HG02840 (cell line): Measurements from ENCODE around the gene FAM124A.
"Not testable (repeated sequence)": the region's sequence is repeated elsewhere in the genome, so short reads cannot be mapped to it uniquely, and the experiment has no call there.

Experiments used
- ATAC-seq: cut with Tn5 transposase; IDR thresholded peaks from one replicate; pipeline ENCODE4 v1.9.1; 2021; ENCODE audit warnings: mild to moderate bottlenecking, moderate library complexity, moderate number of reproducible peaks; ENCODE audit not compliant: unreplicated experiment, low FRiP score

The FAM124A gene

DNA sequence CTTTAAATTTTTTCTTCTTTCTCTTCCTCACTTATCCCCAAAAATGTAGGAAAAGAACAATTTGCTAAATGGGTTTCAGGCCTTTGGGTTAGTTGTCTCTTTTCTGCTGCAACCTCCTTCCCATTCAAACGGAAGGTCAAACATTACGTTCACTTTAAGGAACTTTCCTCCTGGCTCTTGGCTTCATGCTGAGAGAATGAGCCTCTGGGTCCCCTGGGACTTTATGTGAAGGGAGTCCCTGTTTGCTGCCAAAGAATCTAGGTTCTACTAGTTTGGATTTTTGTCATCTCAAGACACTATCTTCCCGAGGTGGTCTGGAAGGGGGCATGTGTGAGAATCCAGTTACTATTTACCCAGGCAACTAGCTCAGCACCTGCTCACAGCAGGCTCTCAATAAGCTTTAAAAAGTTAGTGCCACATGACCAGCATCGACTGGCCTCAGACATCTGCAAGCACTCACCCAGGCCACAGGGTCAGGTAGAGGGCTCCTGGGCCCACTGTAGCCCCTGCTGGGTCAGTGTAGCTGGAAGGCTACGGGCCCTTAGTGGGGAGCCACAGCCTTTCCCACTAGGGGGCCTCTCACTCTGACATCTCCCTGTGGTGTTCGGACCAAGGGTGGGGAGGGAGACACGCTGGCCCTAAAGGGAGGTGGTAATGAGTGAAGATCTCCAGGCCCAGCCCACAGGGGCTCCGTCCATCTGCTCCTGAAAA lies 40.5 kb downstream of the FAM124A start:
- no peak for ATAC-seq

DNA sequence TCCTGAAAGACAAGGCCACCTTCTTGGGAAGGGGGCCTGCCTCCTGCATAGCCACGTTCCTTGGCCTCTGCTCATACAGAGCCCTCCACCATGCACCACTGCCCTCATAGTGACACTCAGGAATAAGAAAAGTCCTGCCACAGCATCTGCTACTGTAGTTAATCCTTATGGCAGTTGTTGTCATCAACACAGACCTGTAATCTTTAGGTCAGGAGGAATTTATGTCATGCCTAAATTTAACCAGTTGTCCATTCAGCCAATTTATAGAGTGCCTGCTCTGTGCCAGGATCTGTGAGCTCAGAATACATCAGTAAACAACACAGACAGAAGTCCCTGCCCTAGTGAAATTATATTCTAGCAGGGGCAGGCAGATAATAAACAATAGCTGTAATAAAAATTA lies 44.4 kb downstream of the FAM124A start:
- no peak for ATAC-seq

DNA sequence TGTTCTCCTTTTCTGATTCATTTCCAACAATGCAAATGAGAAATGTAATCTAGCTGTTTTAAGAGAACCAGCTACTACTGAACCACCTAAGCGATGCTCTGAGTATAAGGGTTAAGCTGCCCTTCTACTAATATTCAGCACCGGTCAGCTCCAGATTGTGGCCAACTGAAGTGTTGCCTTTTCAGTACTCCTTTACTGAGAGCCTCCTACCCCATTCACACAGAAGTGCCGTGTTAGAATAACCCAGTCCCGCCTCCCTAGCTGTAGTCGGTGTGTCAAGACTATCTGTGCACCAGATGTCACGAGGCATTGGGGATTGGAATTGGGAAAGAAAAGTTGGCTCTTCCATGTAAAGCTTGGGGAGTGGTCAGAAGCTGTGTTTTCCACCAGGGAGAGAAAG lies 45.4 kb downstream of the FAM124A start:
- no peak for ATAC-seq

DNA sequence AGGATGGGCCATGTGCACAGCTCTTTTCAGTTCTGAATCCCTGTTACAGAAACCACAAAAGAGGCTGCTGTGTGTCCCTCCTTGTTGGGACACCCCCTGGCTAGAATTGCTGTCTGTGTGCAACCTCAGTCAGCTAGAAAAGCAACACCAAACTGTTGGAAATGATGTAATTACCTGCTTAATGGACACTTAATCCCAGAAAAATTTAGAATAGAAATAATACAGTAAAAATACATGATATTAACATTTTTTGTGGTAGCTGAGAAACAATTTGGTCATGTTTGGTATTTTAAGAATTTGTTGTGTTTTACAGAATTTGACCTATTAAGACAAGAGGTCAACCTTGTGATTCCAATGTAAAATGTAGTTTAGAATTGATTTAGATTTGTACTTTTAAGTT lies 46.8 kb downstream of the FAM124A start:
- ATAC-seq: no peak

DNA sequence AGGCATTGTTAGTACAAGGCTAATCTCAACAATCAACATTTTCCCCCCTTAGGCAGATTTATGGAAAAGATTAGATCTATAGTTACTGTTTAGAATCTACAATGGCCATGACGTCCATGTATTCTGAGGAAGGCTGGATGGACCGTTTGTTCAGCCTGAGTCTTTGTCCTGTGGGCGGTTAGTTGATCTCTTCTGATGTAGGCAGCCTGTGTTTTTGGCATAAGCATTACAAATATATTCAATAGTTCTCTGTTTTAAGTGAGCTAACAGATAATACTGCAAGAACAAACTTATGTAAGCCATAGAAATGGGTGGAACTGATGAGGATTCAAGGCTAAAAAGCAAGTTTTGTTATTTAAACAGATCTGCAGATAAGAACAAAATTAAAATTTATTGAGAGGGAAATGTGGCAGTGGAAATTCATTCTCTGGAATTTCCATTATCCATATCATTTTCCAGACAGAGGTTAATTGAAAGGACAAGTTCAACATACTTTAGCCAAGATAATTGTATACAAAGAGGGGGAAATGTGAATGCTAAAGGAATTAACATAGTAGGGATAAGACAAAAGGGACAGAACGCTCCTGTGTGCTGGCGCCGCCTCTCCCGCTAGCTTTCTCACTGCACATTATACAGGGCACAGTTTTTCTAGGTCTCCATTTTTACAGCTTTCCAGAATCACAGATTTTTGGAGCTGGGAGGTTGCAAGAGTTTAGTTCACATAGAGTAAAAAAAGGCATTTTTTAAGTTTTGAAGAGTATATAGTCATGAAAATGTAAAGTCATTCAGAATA lies 48.6 kb downstream of the FAM124A start:
- no peak for ATAC-seq

DNA sequence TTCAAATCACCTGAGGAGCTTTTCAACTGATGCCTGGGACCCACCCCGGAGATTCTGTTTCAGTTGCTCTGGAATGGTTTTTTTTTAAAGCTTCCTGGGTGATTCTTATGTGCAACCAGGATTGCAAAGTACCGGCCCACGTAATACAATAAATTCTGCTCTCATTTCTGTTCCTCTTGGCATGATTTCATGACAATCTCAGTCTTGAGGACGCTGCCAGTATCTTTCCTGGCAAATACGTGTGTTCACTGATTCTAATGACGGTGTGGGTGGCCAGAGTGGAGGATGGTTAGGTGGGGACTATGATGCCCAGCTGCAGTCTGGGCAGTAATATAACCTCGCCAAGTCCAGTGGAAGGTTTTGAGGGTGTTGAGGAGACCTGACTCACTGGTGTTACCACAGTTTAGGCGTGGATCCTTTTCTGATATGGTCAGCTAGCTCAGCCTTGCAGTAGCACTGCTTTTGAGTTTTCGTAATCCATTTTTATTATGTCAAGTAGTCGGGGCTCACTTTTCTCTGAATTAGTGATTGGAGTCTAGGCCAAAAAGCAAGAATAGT lies 49.4 kb downstream of the FAM124A start:
- ATAC-seq: no peak

DNA sequence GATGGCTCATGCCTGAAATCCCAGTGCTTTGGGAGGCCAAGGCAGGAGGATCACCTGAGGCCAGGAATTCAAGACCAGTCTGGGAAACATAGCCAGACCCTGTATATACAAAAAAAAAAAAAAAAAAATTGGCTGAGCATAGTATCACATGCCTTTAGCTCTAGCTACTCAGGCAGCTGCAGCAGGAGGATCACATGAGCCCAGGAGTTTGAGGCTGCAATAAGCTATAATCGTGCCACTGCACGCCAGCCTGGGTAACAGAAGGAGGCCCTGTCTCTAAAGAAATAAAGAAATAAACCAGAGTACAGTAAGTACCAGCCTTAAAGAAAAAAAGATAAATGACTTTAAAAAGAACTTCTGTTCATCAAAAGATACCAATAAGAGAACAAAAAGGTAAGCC lies 52.9 kb downstream of the FAM124A start:
- ATAC-seq: no peak

DNA sequence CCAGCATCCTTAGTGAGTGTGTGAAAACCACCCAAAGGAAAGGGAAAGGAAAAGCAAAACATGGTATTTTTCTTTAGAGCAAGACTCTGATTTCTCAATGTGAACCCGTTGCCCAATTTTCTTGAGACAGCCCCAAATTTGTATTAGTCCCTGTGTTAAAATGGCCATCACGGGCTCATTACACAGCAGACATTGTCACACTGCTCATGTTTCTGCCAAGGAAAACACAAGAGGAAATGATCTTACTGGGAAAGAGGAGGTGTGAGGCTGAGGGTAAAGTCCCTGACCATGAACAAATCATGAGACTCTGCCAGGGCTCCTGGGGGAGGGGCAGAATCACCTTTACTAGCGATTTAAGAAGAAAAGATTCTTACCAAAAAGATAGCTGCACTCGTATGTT lies 54.4 kb downstream of the FAM124A start:
- no peak for ATAC-seq

DNA sequence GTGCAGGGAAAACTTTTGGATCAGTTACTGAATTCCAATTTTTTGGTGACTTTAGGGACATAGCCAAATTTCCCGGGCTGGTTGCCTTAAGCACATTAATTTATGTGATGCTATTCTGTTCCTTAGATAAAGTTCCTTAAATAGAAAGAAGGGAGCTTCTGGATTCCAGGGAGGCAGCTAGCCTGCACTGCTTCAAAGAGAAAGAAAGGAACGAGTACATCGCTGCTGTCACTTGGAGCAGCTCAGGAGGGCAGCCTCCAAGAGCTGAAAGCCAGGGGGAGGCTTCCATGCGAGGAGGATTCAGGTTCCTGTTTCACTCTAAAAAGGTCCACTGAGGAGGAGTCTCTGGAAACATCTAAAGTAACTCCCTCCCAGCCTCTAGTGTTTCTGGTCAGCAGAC lies 55.7 kb downstream of the FAM124A start:
- ATAC-seq: no peak

DNA sequence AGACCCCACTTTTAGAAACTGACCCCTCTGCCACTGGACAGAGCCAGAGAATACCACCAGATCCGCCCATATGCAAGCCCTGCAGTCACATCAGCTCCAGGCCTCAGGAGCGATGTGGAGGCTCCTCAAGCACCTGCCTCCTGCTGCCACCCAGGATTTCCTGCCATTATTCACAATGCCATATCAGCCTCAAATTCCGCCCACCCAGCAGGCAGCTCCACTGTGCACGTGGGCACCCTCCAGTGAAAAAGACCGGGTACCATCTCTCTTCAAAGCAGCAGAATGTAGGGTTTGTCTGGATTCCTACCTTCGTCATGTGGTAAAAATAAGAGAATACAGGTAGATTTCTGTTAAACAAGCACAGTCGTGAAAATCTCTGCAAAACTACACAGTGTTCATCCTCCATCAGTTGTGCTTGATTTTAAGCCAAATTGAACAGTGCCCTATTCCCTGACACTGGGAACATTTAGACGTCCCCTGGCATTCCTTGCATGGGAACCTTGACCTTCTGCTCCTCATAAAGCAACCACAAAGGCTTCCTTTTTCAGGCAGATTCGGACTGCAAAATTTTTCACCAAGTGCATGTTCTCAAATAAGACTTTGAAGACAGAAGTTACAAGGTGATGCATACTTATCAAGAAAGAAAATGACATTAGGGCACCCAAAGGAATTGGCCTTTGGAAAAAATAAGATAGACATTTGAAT lies 56.4 kb downstream of the FAM124A start:
- ATAC-seq: no peak

DNA sequence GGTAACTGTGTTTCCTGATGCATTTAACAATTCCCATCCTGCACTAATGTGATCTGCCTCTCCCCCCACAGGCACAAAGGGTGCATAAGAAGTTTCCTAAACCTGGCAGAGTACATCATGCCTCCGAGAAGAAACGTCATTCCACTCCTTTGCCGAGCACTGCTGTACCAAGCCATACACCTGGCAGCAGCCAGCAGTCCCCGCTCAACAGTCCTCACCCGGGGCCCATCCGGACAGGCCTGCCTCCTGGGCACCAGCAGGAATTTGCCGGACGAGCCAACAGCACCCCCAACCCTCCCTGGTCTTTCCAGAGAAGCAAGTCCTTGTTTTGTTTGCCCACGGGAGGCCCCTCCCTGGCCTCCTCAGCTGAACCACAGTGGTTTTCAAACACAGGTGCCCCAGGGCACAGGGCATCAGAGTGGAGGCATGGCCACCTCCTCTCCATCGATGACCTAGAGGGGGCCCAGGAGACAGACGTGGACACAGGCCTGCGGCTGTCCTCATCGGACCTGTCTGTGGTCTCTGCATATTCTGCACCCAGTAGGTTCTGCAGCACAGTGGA lies 58.3 kb downstream of the FAM124A start:
- ATAC-seq: no peak

DNA sequence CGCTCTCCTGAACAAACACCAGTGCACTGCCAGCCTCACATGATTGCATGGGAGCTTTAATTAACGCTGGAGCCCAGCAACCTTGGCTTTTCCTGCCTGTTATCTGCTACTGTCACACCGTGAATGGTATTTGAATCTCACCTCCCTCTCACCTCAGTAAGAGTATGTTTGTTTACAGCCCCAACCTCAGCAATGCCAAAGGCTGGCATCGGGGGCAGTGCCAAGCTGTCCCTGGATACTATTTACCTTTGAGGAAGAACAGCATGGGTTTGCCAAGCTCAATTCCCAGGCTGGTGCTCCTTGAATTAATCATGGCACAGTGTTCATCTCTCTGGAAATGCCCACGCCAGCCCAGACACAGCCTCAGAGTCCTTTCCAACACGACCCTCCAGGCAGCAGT lies 60.1 kb downstream of the FAM124A start:
- no peak for ATAC-seq

DNA sequence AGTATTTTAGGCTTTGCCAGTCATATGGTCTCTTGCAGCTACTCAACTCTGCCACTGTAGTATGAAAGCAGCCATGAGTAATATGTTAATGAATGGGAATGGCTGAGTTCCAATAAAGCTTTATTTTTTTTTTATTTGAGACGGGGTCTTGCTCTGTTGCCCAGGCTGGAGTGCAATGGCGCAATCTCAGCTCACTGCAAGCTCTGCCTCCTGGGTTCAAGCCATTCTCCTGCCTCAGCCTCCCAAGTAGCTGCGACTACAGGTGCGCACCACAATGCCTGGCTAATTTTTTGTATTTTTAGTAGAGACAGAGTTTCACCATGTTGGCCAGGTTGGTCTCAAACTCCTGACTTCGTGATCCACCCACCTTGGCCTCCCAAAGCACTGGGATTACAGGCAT lies 60.7 kb downstream of the FAM124A start:
- not testable (repeated sequence) for ATAC-seq

DNA sequence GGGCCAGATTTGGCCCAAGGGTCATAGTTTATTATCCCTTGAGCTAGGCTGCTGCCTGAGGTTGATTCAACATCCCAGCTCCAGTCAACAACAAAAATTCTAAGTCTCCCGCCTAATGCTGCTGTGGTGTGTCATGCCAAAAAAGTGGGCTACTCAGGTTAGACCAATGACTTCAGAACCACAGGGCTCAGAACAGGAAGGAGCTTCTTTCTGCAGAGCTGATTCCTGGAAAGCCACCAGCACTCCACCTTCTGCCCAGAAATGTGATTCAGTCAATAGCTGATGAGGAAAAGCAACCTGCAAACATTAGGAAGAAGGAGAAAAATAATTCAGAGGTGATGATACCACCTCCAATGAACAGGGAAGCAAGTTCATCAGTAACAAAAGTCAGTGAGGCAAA lies 61.2 kb downstream of the FAM124A start:
- no peak for ATAC-seq

DNA sequence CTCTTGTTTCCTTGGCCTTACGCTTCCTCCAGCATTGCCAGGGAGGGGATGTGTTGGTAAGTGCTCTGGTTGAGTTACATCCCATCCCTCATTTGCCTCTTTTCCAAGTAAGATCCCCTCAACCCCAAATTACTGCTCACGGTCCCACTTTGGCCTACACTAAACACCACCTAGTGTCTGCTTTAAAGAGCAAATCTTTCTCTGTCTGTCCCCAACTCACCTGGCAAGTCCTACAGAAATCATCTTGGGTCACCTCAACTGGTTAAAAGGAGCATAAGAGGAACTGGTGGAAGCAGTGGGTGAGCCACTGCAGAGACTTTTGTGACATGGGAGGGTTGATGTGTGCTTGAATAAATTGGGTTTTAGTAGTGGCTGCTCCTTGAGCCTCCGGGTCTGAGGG lies 62.1 kb downstream of the FAM124A start:
- no peak for ATAC-seq

DNA sequence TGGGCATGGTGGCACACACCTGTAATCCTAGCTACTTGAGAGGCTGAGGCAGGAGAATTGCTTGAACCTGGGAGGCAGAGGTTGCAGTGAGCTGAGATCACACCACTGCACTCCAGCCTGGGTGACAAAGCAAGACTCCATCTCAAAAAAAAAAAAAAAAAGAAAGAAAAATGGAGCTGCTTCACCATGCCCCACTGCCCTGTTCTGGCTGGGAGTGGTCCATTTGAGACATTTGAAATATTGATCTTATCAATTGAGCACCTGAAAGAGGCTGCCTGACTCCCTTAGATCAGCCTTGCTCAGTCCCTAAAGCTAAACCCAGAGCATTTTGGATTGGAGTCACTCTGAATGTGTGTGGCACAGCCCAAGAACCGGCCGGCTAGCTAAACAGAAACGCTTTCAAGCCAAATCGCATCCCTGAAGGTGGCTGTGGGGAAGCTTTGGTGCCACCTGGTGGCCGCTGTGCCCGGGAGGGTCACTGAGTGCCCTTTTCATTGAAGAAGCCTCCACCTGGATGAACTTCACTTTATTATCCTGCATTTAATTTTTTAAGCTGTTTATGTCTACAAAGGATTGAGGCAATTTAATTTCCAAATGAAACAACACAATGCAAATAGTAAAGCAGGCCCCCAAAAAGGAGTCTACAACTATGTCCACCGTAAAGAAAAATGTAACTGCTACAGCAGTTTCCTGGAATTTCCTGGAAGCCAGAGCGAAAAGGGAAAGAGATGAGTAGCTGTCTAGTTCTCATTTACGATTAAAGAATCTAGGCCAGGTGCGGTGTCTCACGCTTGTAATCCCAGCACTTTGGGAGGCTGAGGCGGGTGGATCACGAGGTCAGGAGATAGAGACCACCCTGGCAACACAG lies 64.2 kb downstream of the FAM124A start:
- no peak for ATAC-seq

DNA sequence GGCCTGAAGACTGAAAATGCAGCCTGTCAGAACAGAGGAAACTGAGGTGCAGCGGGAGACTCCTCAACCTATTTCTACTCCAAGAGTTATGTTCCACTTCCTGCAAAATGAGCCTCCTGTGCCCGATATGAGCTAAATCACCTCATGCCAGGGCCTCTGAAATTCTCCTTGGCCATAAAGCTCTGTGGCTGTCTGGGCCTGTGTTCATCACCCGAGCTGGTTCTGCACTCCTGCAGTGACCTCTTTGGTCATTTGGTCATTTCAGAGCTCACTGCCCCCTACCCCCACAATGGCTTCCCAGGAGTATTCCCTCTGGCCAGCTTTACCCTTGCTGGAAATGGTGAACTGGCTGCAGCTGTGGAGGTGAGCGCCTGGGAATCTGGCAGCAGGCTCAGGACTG lies 65.6 kb downstream of the FAM124A start:
- ATAC-seq: no peak

DNA sequence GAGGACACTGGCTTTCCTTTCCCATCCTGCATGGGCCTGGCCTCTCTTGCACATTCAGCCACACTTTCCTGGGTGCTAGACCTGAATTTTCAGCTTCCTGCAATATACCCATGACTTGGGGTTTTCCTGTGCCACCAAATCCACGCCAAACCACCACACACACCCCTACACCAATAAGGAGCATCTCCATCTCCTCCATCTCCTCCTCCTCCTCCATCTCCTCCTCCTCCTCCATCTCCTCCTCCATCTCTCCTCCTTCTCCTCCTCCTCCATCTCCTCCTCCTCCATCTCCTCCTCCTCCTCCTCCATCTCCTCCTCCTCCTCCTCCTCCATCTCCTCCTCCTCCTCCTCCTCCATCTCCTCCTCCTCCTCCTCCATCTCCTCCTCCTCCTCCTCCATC lies 66.1 kb downstream of the FAM124A start:
- not testable (repeated sequence) for ATAC-seq

DNA sequence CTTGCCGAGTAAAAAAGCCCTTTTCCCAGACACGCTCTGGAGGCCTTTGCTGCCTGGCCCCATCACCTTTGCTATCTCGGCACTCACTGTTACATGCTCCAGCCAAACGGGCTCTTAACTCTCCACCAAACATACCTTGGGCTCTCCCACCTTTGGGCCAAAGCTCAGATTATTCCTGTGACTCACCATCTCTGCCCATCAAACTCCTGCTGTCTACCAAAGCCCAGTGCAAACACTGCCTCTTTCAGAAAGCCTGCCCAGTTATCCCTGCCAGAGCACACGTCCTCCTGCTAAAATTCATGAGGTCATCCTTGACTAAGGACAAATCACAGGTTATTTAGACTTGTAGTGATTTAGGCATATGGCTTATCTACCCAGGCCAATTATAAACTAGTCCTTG lies 69.1 kb downstream of the FAM124A start:
- ATAC-seq: no peak

DNA sequence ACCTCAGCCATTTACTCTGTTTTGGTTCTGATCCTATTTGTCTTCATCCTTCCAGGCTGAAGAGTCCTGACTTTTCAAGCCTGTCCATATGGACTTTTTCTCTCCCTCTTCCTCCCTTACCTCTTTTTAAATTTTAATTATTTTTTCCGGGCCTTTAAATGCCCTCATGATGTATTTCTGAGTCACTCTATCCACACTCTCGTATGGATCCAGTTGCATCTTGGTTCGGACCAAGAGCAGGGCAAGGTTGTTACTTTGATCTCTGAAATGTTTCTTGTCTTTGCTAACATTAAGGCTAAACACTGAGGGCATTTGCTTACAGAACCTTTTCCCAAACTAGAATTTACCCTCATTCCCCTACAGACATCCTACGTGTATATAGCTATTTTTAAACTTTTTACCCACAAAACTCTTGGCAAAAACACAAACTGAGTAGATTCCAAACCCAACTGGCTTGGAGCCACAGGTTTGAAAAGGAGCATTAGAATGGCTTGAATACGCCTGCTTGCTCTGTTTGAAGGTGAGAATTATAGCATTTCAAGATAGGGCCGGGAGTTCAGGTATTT lies 69.9 kb downstream of the FAM124A start:
- no peak for ATAC-seq
